ENCODE data around the gene COL1A2. TPM values are rescaled to one million over a fixed set of nuclear protein-coding genes. Genes with fewer than 3 reads are reported as not detected.

COL1A2 gene
- total RNA-seq, 1 donor from 2014 or later = 110 TPM

DNA sequence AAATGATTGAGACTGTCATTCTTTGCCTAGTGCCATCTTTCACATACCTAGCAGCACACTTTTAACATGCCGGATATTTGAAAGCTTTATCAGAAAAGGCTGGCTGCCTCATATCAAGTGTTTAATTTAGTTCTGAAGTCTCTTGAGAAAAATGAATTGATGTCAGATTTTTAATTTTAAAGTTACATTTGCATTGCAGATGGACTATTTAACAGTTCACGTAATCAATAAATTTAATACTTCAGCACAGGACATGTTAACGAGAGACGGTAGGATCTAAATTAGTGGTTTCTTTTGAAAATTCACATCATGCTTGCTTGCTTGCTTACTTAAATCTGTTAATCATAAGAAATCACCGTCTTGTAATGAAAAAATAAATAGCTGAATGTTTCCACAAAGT lies 51.6 kb downstream of the COL1A2 start:
- H3K36me3 Mint-ChIP-seq (ENCODE audit: low read depth) = no peaks in the 10 kb centered on the region
- H3K9me3 Mint-ChIP-seq = no peaks in the 10 kb centered on the region
- H3K27ac Mint-ChIP-seq (ENCODE audit: unreplicated experiment) = no peak overlapping the region

DNA sequence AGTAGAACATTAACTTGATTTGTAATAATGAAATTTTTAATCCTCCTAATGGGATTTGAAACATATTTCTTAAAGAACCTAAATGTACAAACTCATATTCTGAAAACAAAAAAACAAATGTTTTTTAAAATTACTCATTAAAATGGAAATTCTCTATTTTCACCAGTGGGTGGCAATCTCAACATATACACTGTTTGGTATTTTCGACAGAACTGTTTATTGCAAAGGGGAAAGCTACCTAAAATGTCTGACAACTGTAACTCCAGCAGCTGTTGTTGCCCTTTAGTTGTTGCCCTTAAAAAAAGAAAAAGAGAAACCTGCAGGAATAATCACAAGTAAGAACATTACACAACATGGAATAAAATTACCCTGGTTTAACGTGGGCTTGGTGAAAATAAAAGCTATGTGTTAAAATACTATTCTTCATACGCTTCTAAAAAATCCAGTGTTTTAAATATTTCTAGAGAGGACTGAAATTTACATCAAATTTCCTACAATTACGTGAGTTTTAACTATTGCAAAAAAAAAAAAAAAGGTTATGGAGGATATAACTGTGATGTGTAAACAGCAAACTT lies 54.5 kb downstream of the COL1A2 start:
- DNase-seq (ENCODE audit: low read depth, low spot score) = no peak
- H3K4me1 Mint-ChIP-seq = peaks cover 4% of the 10 kb centered on the region
- H3K9me3 Mint-ChIP-seq = no peaks in the 10 kb centered on the region
- TF ChIP-seq CTCF (conservative IDR thresholded peaks at IDR 0.05) = peak; percentile 78
- H3K27ac Mint-ChIP-seq (ENCODE audit: unreplicated experiment) = no peak overlapping the region
- H3K36me3 Mint-ChIP-seq (ENCODE audit: low read depth) = no peaks in the 10 kb centered on the region
- no peaks in the 10 kb centered on the region for H3K27me3 Mint-ChIP-seq (ENCODE audit: low read depth)
- H3K4me3 Mint-ChIP-seq = no peak overlapping the region

More for the DNA sequence above, 51.6 kb downstream of the COL1A2 start:
- Mint-ChIP-seq H3K27me3 (ENCODE audit: low read depth) (no peaks in the 10 kb centered on the region), H3K4me3 (no peak overlapping the region), H3K4me1 (peaks cover 4% of the 10 kb centered on the region)
- no peak for TF ChIP-seq CTCF (conservative IDR thresholded peaks at IDR 0.05)
- no peak for DNase-seq (ENCODE audit: low read depth, low spot score)

- Mint-ChIP-seq H3K9me3 (no peaks in the 10 kb centered on the region), H3K27ac (ENCODE audit: unreplicated experiment) (no peak overlapping the region), H3K4me1 (no peaks in the 10 kb centered on the region), H3K36me3 (ENCODE audit: low read depth) (no peaks in the 10 kb centered on the region), H3K4me3 (no peak overlapping the region), H3K27me3 (ENCODE audit: low read depth) (no peaks in the 10 kb centered on the region)
- TF ChIP-seq CTCF (conservative IDR thresholded peaks at IDR 0.05) = no peak
- no peak for DNase-seq (ENCODE audit: low read depth, low spot score)
Observed at GRCh38 chr7:94450044-94450697, 55.5 kb downstream of the COL1A2 start.

DNA sequence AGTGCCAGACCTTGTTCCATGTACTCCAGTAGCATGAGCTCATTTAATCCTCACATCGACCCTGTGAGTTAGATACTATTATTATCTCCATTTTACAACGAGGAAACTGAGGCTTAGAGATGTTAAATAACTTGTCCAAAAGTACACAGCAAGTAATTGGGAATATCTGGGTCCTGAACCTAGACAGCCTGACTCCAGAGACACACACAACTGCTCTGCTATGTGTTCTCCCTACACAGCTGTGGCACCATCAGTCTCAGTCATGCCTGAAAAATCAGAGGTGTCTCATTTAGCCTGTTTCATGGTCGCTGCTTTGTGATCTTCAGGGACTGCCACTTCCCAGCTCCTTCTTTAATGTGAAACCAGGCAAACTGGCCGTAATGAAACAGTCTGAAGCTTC lies 56.5 kb downstream of the COL1A2 start:
- Mint-ChIP-seq H3K9me3 (no peaks in the 10 kb centered on the region), H3K27me3 (ENCODE audit: low read depth) (no peaks in the 10 kb centered on the region), H3K36me3 (ENCODE audit: low read depth) (no peaks in the 10 kb centered on the region), H3K4me3 (no peak overlapping the region), H3K4me1 (no peaks in the 10 kb centered on the region), H3K27ac (ENCODE audit: unreplicated experiment) (no peak overlapping the region)
- no peak for DNase-seq (ENCODE audit: low read depth, low spot score)
- TF ChIP-seq CTCF (conservative IDR thresholded peaks at IDR 0.05) = no peak

- DNase-seq (ENCODE audit: low read depth, low spot score) = no peak
- no peaks in the 10 kb centered on the region for H3K9me3 Mint-ChIP-seq
- TF ChIP-seq CTCF (conservative IDR thresholded peaks at IDR 0.05) = no peak
Observed at GRCh38 chr7:94452239-94452638, 57.5 kb downstream of the COL1A2 start.

More at GRCh38 chr7:94452239-94452638, 57.5 kb downstream of the COL1A2 start:
- Mint-ChIP-seq H3K27ac (ENCODE audit: unreplicated experiment) (no peak overlapping the region), H3K36me3 (ENCODE audit: low read depth) (no peaks in the 10 kb centered on the region), H3K27me3 (ENCODE audit: low read depth) (no peaks in the 10 kb centered on the region), H3K4me3 (no peak overlapping the region), H3K4me1 (no peaks in the 10 kb centered on the region)
